GM12801 (cell line): ENCODE data around the gene ABR.

Source experiments
- CTCF ChIP-seq: IDR thresholded peaks from one replicate; pipeline ENCODE4 v1.5.1; 2011; ENCODE audit warnings: control low read depth; ENCODE audit not compliant: insufficient read length; ENCODE audit errors: extremely low read depth

ABR gene

GRCh38 chr17:1009229-1010085 lies 170.3 kb downstream of the ABR start:
- no peak for TF ChIP-seq CTCF

- no peak for TF ChIP-seq CTCF
Observed at GRCh38 chr17:1008008-1008761, 171.6 kb downstream of the ABR start.

- no peak for TF ChIP-seq CTCF
Observed at GRCh38 chr17:1007310-1008007, 172.3 kb downstream of the ABR start.

- no peak for TF ChIP-seq CTCF
Observed at GRCh38 chr17:1006054-1006453, 173.7 kb downstream of the ABR start.

- TF ChIP-seq CTCF = no peak
Observed at GRCh38 chr17:1005361-1005946, 174.3 kb downstream of the ABR start.

- TF ChIP-seq CTCF = no peak
Observed at GRCh38 chr17:1004769-1005295, 174.9 kb downstream of the ABR start.
